SK-N-SH (cell line): ENCODE measurements around the gene COQ5. TPM values are rescaled to one million over a fixed set of nuclear protein-coding genes. Genes with fewer than 3 reads are reported as not detected.

ENCODE experiments used
- CTCF ChIA-PET: fragments of 300-600, 350-600 bp; formaldehyde crosslinking; extraction: SDS; loops from one replicate; lab custom pipeline; 2021; lab: Yijun Ruan, JAX
- POLR2A ChIA-PET: fragments of 350-600 bp; sonication (Branson Sonifier 250); formaldehyde crosslinking; extraction: SDS; loops from one replicate; lab custom pipeline; 2020; ENCODE audit warnings: antibody characterized with exemption, inconsistent platforms; lab: Yijun Ruan, JAX
- DNase-seq: peaks from one replicate; pipeline ENCODE4 v3.0.0; 2012
- H2AFZ ChIP-seq: fragments of 200-600 bp; sonication (generic); 2 replicates; pipeline ENCODE4 v1.8.1; 2016; ENCODE audit warnings: antibody characterized with exemption, mild to moderate bottlenecking, low read depth
- H3F3A ChIP-seq: fragments of 200-600 bp; sonication (generic); replicated peaks from 2 replicates; pipeline ENCODE3; 2016; ENCODE audit warnings: antibody characterized with exemption, mild to moderate bottlenecking; ENCODE audit not compliant: insufficient read depth
- H3K27ac ChIP-seq, 2 experiments: fragments of 200-500 bp in 1 of 2; fragments of 200-600 bp in 1 of 2; sonication (Bioruptor generic) in 1 of 2; sonication (generic), shearing (Covaris generic) in 1 of 2; 2 replicates each; pipeline versions ENCODE4 v1.5.1 to v1.6.1; 2014 to 2016; ENCODE audit warnings: low read depth in 2 of 2, inconsistent platforms in 1 of 2, low read length in 1 of 2, mild to moderate bottlenecking in 1 of 2, mixed read lengths in 1 of 2
- H3K27me3 ChIP-seq: fragments of 200-600 bp; sonication (generic), shearing (Covaris generic); 2 replicates; pipeline ENCODE4 v1.6.1; 2016; ENCODE audit warnings: mixed run types; ENCODE audit not compliant: insufficient read depth
- H3K36me3 ChIP-seq, 2 experiments: fragments of 200-500 bp in 1 of 2; fragments of 200-600 bp in 1 of 2; sonication (Bioruptor generic) in 1 of 2; sonication (generic) in 1 of 2; replicated peaks in 1 of 2; 2 replicates each; pipeline versions ENCODE3 to v1.5.1; 2014 to 2016; ENCODE audit warnings: low read length in 1 of 2, mild to moderate bottlenecking in 1 of 2; ENCODE audit not compliant: insufficient read depth in 2 of 2, control insufficient read depth in 1 of 2
- H3K4me1 ChIP-seq, 2 experiments: fragments of 200-500 bp in 1 of 2; fragments of 200-600 bp in 1 of 2; sonication (Bioruptor generic) in 1 of 2; sonication (generic), shearing (Covaris generic) in 1 of 2; 2 replicates each; pipeline versions ENCODE4 v1.5.1 to v1.6.1; 2014 to 2016; ENCODE audit warnings: low read depth in 1 of 2, low read length in 1 of 2, mixed run types in 1 of 2; ENCODE audit not compliant: insufficient read depth in 2 of 2, control insufficient read depth in 1 of 2
- H3K4me2 ChIP-seq: fragments of 200-600 bp; sonication (generic), shearing (Covaris generic); 2 replicates; pipeline ENCODE4 v1.6.1; 2017; ENCODE audit warnings: mixed run types
- H3K4me3 ChIP-seq, 2 experiments: fragments of 200-500 bp in 1 of 2; fragments of 200-600 bp in 1 of 2; sonication (Bioruptor generic) in 1 of 2; sonication (generic), shearing (Covaris generic) in 1 of 2; 2 replicates each; pipeline versions ENCODE4 v1.5.1 to v1.8.1; 2014 to 2016; ENCODE audit warnings: low read depth in 2 of 2, inconsistent platforms in 1 of 2, low read length in 1 of 2, mild to moderate bottlenecking in 1 of 2, mixed read lengths in 1 of 2, moderate library complexity in 1 of 2
- H3K79me2 ChIP-seq: fragments of 200-600 bp; sonication (generic); 2 replicates; pipeline ENCODE4 v1.8.1; 2017; ENCODE audit warnings: mild to moderate bottlenecking; ENCODE audit not compliant: insufficient read depth
- H3K9ac ChIP-seq: fragments of 200-600 bp; sonication (generic); 2 replicates; pipeline ENCODE4 v1.6.1; 2017; ENCODE audit warnings: mixed run types
- H3K9me2 ChIP-seq: fragments of 200-600 bp; sonication (generic); 2 replicates; pipeline ENCODE4 v1.6.1; 2017; ENCODE audit warnings: mixed run types
- H3K9me3 ChIP-seq: fragments of 200-600 bp; sonication (generic); 2 replicates; pipeline ENCODE4 v1.6.1; 2017; ENCODE audit warnings: mixed run types, mild to moderate bottlenecking, moderate library complexity
- H4K20me1 ChIP-seq: fragments of 200-600 bp; sonication (generic); 2 replicates; pipeline ENCODE4 v1.6.1; 2017; ENCODE audit warnings: mild to moderate bottlenecking, mixed run types; ENCODE audit not compliant: insufficient read depth
- CTCF ChIP-seq: fragments of 200-600 bp; sonication (generic); IDR thresholded peaks from 2 replicates; pipeline ENCODE4 v1.6.1; 2017; ENCODE audit warnings: antibody characterized with exemption, mild to moderate bottlenecking, moderate library complexity
- ELF1 ChIP-seq: IDR thresholded peaks from 2 replicates; pipeline ENCODE4 v1.4.0; 2012
- EP300 ChIP-seq, 2 experiments: IDR thresholded peaks; 2 replicates each; pipeline versions ENCODE4 v1.4.0 to v1.6.1; 2012; ENCODE audit warnings: borderline replicate concordance in 1 of 2, low read depth in 1 of 2, low read length in 1 of 2
- EZH2phosphoT487 ChIP-seq: fragments of 200-600 bp; sonication (generic); IDR thresholded peaks from 2 replicates; pipeline ENCODE4 v1.6.1; 2017; ENCODE audit warnings: low read depth, mixed run types, mild to moderate bottlenecking, antibody characterized with exemption, moderate library complexity, borderline replicate concordance
- FOSL2 ChIP-seq: IDR thresholded peaks from 2 replicates; pipeline ENCODE4 v1.4.0; 2012; ENCODE audit warnings: low read depth, mild to moderate bottlenecking, moderate library complexity, borderline replicate concordance
- FOXM1 ChIP-seq: IDR thresholded peaks from 2 replicates; pipeline ENCODE4 v1.4.0; 2012; ENCODE audit warnings: low read depth, mild to moderate bottlenecking
- GABPA ChIP-seq: IDR thresholded peaks from 2 replicates; pipeline ENCODE4 v1.4.0; 2012; ENCODE audit warnings: low read depth, mild to moderate bottlenecking
- MXI1 ChIP-seq: IDR thresholded peaks from 2 replicates; pipeline ENCODE4 v1.6.1; 2012; ENCODE audit warnings: mild to moderate bottlenecking, low read depth, low read length, improper control_type of control experiment
- NFIC ChIP-seq: IDR thresholded peaks from 2 replicates; pipeline ENCODE4 v1.4.0; 2012; ENCODE audit warnings: borderline replicate concordance
- NRF1 ChIP-seq: IDR thresholded peaks from 2 replicates; pipeline ENCODE4 v1.6.1; 2012; ENCODE audit warnings: low read depth, mild to moderate bottlenecking, low read length
- RAD21 ChIP-seq: IDR thresholded peaks from 2 replicates; pipeline ENCODE4 v1.6.1; 2012; ENCODE audit warnings: mild to moderate bottlenecking, low read length
- RCOR1 ChIP-seq: fragments of 150-350 bp; IDR thresholded peaks from 2 replicates; pipeline ENCODE4 v1.6.1; 2017; ENCODE audit warnings: antibody characterized with exemption, low read length
- REST ChIP-seq: IDR thresholded peaks from 2 replicates; pipeline ENCODE4 v1.6.1; 2012; ENCODE audit warnings: mild to moderate bottlenecking, low read depth, low read length, moderate library complexity
- SIN3A ChIP-seq: IDR thresholded peaks from 2 replicates; pipeline ENCODE4 v1.6.1; 2012; ENCODE audit warnings: low read depth, mild to moderate bottlenecking, low read length, moderate library complexity, borderline replicate concordance
- TCF12 ChIP-seq: IDR thresholded peaks from 2 replicates; pipeline ENCODE4 v1.4.0; 2012
- TEAD4 ChIP-seq: IDR thresholded peaks from 2 replicates; pipeline ENCODE4 v1.4.0; 2012; ENCODE audit warnings: mild to moderate bottlenecking, borderline replicate concordance; ENCODE audit not compliant: insufficient read depth
- USF1 ChIP-seq: IDR thresholded peaks from 2 replicates; pipeline ENCODE4 v1.4.0; 2012; ENCODE audit warnings: low read depth, borderline replicate concordance
- USF2 ChIP-seq: fragments of 150-350 bp; IDR thresholded peaks from 2 replicates; pipeline ENCODE4 v1.6.1; 2017; ENCODE audit warnings: antibody characterized with exemption, low read length, low read depth, borderline replicate concordance
- WGBS: methylation state at CpG from one replicate; pipeline ENCODE4 v1.1.6; 2017; ENCODE audit warnings: low lambda C conversion rate; 5-methylcytosine and 5-hydroxymethylcytosine counted together
- polyA plus RNA-seq, 3 experiments: library from polyadenylated mRNA; depleted of rRNA; stranded (reverse); fragments of >200 nt; gene quantifications; 2 replicates each; pipeline ENCODE4 v1.2.3, GENCODE V29; 2012
- small RNA-seq, 7 experiments: library from RNA; depleted of rRNA; stranded (forward); fragments of <200 nt; gene quantifications; one replicate each; pipeline ENCODE3, GENCODE V24; 2012

COQ5 gene
- polyA plus RNA-seq, 1 of the 3 experiments (the other 2 are of a cell fraction) = 28.0 TPM

- no peaks in the 10 kb centered on the region for H3K4me1 ChIP-seq
- H2AFZ ChIP-seq = no peak overlapping the region
- ChIA-PET CTCF (interaction anchor here (1.2 to 1.8 kb wide), 6 partner anchors 11 to 152 kb away, joined by 3 to 6 read pairs (median 4); partner anchors contain the start of gene SIRT4), POLR2A (interaction anchor here (1.6 kb wide), 1 partner anchor 42 kb away, joined by 3 read pairs; the partner anchor contains the start of gene DYNLL1)
- no peak overlapping the region for H3K4me3 ChIP-seq
- H3K36me3 ChIP-seq = peaks cover 28 to 61% of the 10 kb centered on the region in 2 experiments
- H3K27me3 ChIP-seq = no peaks in the 10 kb centered on the region
- no peak overlapping the region for H3K9ac ChIP-seq
- peaks cover 24% of the 10 kb centered on the region for H4K20me1 ChIP-seq
- H3F3A ChIP-seq = peaks cover 48% of the 10 kb centered on the region
- no peaks in the 10 kb centered on the region for H3K9me2 ChIP-seq
- TF ChIP-seq REST = no peak
- TF ChIP-seq NRF1 = no peak
- TF ChIP-seq GABPA = no peak
- TF ChIP-seq FOSL2 = no peak
- no peak for TF ChIP-seq TEAD4
- TF ChIP-seq RCOR1 = no peak
- TF ChIP-seq FOXM1 = no peak
- TF ChIP-seq MXI1 = no peak
- no peak for TF ChIP-seq NFIC
- TF ChIP-seq EZH2phosphoT487 = no peak
- TF ChIP-seq SIN3A = no peak
- TF ChIP-seq ELF1 = no peak
- TF ChIP-seq CTCF = peak; percentile 68
- TF ChIP-seq RAD21 = peak; percentile 47
- no peak for TF ChIP-seq TCF12
- no peak for TF ChIP-seq USF1
- no peak for TF ChIP-seq EP300 (IDR thresholded peaks at IDR 0.05; ENCODE audit: borderline replicate concordance in 1 of 2, low read depth in 1 of 2, low read length in 1 of 2)
- TF ChIP-seq USF2 = no peak
- no peak overlapping the region for H3K4me2 ChIP-seq
- 70% methylated on average over 4 of the region's 4 CpGs for WGBS
- H3K79me2 ChIP-seq = peaks cover 49% of the 10 kb centered on the region
- H3K9me3 ChIP-seq = no peaks in the 10 kb centered on the region
- DNase-seq = peak; percentile 68
- H3K27ac ChIP-seq = no peak overlapping the region
Measured at GRCh38 chr12:120453977-120454376, 75.0 kb downstream of the COQ5 start.

Small RNAs within 50 kb of the gene (small RNA-seq; reads per million reads assigned to genes)
- gene RF00019 = 0 reads per million in 7 experiments

Other genes with a start within 250 kb of the COQ5 start
- not detected in 2 replicates for gene RNU4-2, start 237.3 kb downstream of the COQ5 start, polyA plus RNA-seq (2012; rRNA removed)
- gene RNU4-1, start 235.9 kb downstream of the COQ5 start, polyA plus RNA-seq (2012; rRNA removed) = not detected in 2 replicates
- gene SIRT4, start 226.8 kb downstream of the COQ5 start, polyA plus RNA-seq (2012; rRNA removed) = 1.1 and 1.4 TPM in 2 replicates
- gene PLA2G1B, start 201.4 kb downstream of the COQ5 start, polyA plus RNA-seq (2012; rRNA removed) = not detected in 2 replicates
- gene MSI1, start 160.0 kb downstream of the COQ5 start, polyA plus RNA-seq (2012; rRNA removed) = 1.3 and 1.7 TPM in 2 replicates
- 1,149 and 1,199 TPM in 2 replicates for gene COX6A1, start 91.0 kb downstream of the COQ5 start, polyA plus RNA-seq (2012; rRNA removed)
- 34.1 and 48.2 TPM in 2 replicates for gene TRIAP1, start 82.8 kb downstream of the COQ5 start, polyA plus RNA-seq (2012; rRNA removed)
- gene GATC, start 82.7 kb downstream of the COQ5 start, polyA plus RNA-seq (2012; rRNA removed) = 10.6 and 12.4 TPM in 2 replicates
- gene SRSF9, start 59.4 kb downstream of the COQ5 start, polyA plus RNA-seq (2012; rRNA removed) = 164 and 210 TPM in 2 replicates
- 596 and 607 TPM in 2 replicates for gene DYNLL1, start 33.0 kb downstream of the COQ5 start, polyA plus RNA-seq (2012; rRNA removed)
- gene RNF10, start 5.2 kb upstream of the COQ5 start, polyA plus RNA-seq (2012; rRNA removed) = 118 and 122 TPM in 2 replicates
- gene POP5, start 52.2 kb upstream of the COQ5 start, polyA plus RNA-seq (2012; rRNA removed) = 129 and 148 TPM in 2 replicates
- 0.08 and 0.21 TPM in 2 replicates for gene CABP1, start 111.5 kb upstream of the COQ5 start, polyA plus RNA-seq (2012; rRNA removed)
- gene MLEC, start 158.0 kb upstream of the COQ5 start, polyA plus RNA-seq (2012; rRNA removed) = 23.4 and 27.8 TPM in 2 replicates
- gene UNC119B, start 181.3 kb upstream of the COQ5 start, polyA plus RNA-seq (2012; rRNA removed) = 23.6 and 32.0 TPM in 2 replicates
- 4.5 and 4.9 TPM in 2 replicates for gene ACADS, start 196.7 kb upstream of the COQ5 start, polyA plus RNA-seq (2012; rRNA removed)